GM12864 (cell line): ENCODE measurements around the gene SUPT4H1.

ENCODE experiments used
- DNase-seq: peaks from one replicate; pipeline ENCODE4 v3.0.0-alpha.2; 2011; ENCODE audit warnings: low read depth
- H3K4me3 ChIP-seq: 2 replicates; pipeline ENCODE4 v1.5.1; 2011; ENCODE audit warnings: mild to moderate bottlenecking, low read depth, low read length, control low read depth
- CTCF ChIP-seq: IDR thresholded peaks from 2 replicates; pipeline ENCODE4 v1.5.1; 2011; ENCODE audit warnings: low read depth, mild to moderate bottlenecking, moderate library complexity, low read length, control low read depth, inconsistent platforms; ENCODE audit errors: missing control alignments

SUPT4H1 gene

GRCh38 chr17:58385359-58385899 is 33.4 kb upstream of the SUPT4H1 start:
- no peak for TF ChIP-seq CTCF
- DNase-seq = no peak
- H3K4me3 ChIP-seq = no peak overlapping the region

- no peak for TF ChIP-seq CTCF
- DNase-seq = no peak
- no peak overlapping the region for H3K4me3 ChIP-seq
Measured at GRCh38 chr17:58384897-58385296, 32.9 kb upstream of the SUPT4H1 start.

GRCh38 chr17:58383892-58384462 is 32.0 kb upstream of the SUPT4H1 start:
- no peak overlapping the region for H3K4me3 ChIP-seq
- no peak for TF ChIP-seq CTCF
- DNase-seq = no peak

GRCh38 chr17:58382872-58383242 is 30.9 kb upstream of the SUPT4H1 start:
- TF ChIP-seq CTCF = no peak
- no peak for DNase-seq
- no peak overlapping the region for H3K4me3 ChIP-seq

GRCh38 chr17:58382108-58382871 is 30.3 kb upstream of the SUPT4H1 start:
- no peak for TF ChIP-seq CTCF
- H3K4me3 ChIP-seq = no peak overlapping the region
- peak; percentile 24 for DNase-seq

- DNase-seq = no peak
- no peak for TF ChIP-seq CTCF
- no peak overlapping the region for H3K4me3 ChIP-seq
Measured at GRCh38 chr17:58381124-58382035, 29.4 kb upstream of the SUPT4H1 start.
